ENCODE measurements around the gene MORC4. TPM values are rescaled to one million over a fixed set of nuclear protein-coding genes. Genes with fewer than 3 reads are reported as not detected.

MORC4 gene
- polyA plus RNA-seq, 1 donor from 2014 or later = 7.5 TPM

DNA sequence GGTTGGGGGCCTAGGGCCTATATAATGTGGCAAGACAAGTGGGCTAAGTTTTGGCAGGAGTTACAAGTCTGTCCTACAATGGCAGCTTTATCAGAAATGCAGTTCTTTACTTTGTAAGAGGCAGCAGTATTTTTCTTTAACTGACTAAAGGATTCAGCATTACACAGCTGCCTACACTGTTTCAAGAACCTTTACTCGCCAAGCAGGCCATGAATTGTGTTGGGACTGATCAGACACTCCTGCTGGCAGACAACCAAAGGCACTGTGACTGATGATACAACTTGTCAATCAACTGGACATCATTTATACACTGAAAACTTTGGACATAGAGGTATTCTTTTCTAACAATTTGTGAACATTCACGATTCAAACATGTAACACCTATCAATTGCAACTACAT is 4.3 kb downstream of the MORC4 start:
- H3K9ac ChIP-seq (ENCODE audit: low read length) = no peak overlapping the region

DNA sequence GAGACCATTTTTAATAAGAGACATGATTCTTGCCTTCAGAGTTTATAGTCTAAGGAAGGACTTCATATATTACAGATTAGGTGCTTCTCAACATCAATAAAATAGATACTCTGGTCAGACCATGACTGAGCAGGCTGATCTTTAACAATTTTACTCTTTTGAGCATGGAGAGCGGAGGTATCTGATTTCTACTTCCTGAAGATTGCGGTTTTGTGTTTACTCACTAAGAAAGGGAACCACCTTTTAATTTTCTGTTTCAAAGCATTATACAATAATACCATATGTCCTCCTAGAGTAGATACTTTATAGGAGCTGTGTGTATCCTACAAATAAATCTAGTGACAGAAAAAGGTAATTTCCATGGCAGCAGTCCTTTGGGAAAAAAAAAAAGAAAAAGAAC is 12.5 kb downstream of the MORC4 start:
- Histone ChIP-seq H3K4me3 (ENCODE audit: low read length) (no peak overlapping the region), H2AFZ (ENCODE audit: low read depth, low read length) (no peak overlapping the region), H3K27ac (ENCODE audit: low read length) (no peak overlapping the region), H3K4me2 (ENCODE audit: low read length) (no peak overlapping the region), H3K9me2 (ENCODE audit: insufficient read depth, low read length) (no peaks in the 10 kb centered on the region), H3K9ac (ENCODE audit: low read length) (no peak overlapping the region), H4K20me1 (ENCODE audit: insufficient read depth) (no peaks in the 10 kb centered on the region), H3F3A (ENCODE audit: insufficient read depth, low read length, poor library complexity, severe bottlenecking) (no peaks in the 10 kb centered on the region), H3K79me2 (replicated peaks; ENCODE audit: insufficient read depth, low read length) (no peaks in the 10 kb centered on the region), H3K36me3 (ENCODE audit: insufficient read depth, low read length) (no peaks in the 10 kb centered on the region), H3K27me3 (ENCODE audit: insufficient read depth, low read depth, low read length) (no peaks in the 10 kb centered on the region), H3K9me3 (ENCODE audit: low read length) (no peaks in the 10 kb centered on the region)
- no peak for TF ChIP-seq EZH2 (IDR thresholded peaks at IDR 0.05; ENCODE audit: borderline replicate concordance, insufficient read depth, low read length, poor library complexity, severe bottlenecking)
- no peak for TF ChIP-seq POLR2AphosphoS5 (IDR thresholded peaks at IDR 0.05)
- TF ChIP-seq TAF1 (IDR thresholded peaks at IDR 0.05; ENCODE audit: low read depth) = no peak
- no peak for TF ChIP-seq RAD21 (conservative IDR thresholded peaks at IDR 0.05)
- TF ChIP-seq, protein P1, sequence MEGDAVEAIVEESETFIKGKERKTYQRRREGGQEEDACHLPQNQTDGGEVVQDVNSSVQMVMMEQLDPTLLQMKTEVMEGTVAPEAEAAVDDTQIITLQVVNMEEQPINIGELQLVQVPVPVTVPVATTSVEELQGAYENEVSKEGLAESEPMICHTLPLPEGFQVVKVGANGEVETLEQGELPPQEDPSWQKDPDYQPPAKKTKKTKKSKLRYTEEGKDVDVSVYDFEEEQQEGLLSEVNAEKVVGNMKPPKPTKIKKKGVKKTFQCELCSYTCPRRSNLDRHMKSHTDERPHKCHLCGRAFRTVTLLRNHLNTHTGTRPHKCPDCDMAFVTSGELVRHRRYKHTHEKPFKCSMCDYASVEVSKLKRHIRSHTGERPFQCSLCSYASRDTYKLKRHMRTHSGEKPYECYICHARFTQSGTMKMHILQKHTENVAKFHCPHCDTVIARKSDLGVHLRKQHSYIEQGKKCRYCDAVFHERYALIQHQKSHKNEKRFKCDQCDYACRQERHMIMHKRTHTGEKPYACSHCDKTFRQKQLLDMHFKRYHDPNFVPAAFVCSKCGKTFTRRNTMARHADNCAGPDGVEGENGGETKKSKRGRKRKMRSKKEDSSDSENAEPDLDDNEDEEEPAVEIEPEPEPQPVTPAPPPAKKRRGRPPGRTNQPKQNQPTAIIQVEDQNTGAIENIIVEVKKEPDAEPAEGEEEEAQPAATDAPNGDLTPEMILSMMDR (IDR thresholded peaks at IDR 0.05; ENCODE audit: poor library complexity, severe bottlenecking) = no peak
- TF ChIP-seq EP300 (conservative IDR thresholded peaks at IDR 0.05; ENCODE audit: poor library complexity, severe bottlenecking) = no peak
- TF ChIP-seq MXI1 (conservative IDR thresholded peaks at IDR 0.05; ENCODE audit: poor library complexity, severe bottlenecking) = no peak
- no peak for TF ChIP-seq SMC3 (conservative IDR thresholded peaks at IDR 0.05; ENCODE audit: poor library complexity)
- TF ChIP-seq, protein P2, sequence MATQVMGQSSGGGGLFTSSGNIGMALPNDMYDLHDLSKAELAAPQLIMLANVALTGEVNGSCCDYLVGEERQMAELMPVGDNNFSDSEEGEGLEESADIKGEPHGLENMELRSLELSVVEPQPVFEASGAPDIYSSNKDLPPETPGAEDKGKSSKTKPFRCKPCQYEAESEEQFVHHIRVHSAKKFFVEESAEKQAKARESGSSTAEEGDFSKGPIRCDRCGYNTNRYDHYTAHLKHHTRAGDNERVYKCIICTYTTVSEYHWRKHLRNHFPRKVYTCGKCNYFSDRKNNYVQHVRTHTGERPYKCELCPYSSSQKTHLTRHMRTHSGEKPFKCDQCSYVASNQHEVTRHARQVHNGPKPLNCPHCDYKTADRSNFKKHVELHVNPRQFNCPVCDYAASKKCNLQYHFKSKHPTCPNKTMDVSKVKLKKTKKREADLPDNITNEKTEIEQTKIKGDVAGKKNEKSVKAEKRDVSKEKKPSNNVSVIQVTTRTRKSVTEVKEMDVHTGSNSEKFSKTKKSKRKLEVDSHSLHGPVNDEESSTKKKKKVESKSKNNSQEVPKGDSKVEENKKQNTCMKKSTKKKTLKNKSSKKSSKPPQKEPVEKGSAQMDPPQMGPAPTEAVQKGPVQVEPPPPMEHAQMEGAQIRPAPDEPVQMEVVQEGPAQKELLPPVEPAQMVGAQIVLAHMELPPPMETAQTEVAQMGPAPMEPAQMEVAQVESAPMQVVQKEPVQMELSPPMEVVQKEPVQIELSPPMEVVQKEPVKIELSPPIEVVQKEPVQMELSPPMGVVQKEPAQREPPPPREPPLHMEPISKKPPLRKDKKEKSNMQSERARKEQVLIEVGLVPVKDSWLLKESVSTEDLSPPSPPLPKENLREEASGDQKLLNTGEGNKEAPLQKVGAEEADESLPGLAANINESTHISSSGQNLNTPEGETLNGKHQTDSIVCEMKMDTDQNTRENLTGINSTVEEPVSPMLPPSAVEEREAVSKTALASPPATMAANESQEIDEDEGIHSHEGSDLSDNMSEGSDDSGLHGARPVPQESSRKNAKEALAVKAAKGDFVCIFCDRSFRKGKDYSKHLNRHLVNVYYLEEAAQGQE (IDR thresholded peaks at IDR 0.05; ENCODE audit: borderline replicate concordance) = no peak

More for the DNA sequence above, 4.3 kb downstream of the MORC4 start:
- Histone ChIP-seq H3K4me3 (ENCODE audit: low read length) (no peak overlapping the region), H3K36me3 (ENCODE audit: insufficient read depth, low read length) (no peaks in the 10 kb centered on the region), H3K4me2 (ENCODE audit: low read length) (no peak overlapping the region), H3F3A (ENCODE audit: insufficient read depth, low read length, poor library complexity, severe bottlenecking) (no peaks in the 10 kb centered on the region), H3K9me2 (ENCODE audit: insufficient read depth, low read length) (no peaks in the 10 kb centered on the region), H3K79me2 (replicated peaks; ENCODE audit: insufficient read depth, low read length) (no peaks in the 10 kb centered on the region), H3K9me3 (ENCODE audit: low read length) (no peaks in the 10 kb centered on the region), H3K27me3 (ENCODE audit: insufficient read depth, low read depth, low read length) (no peaks in the 10 kb centered on the region), H2AFZ (ENCODE audit: low read depth, low read length) (no peak overlapping the region), H4K20me1 (ENCODE audit: insufficient read depth) (no peaks in the 10 kb centered on the region), H3K27ac (ENCODE audit: low read length) (no peak overlapping the region)
- TF ChIP-seq SMC3 (conservative IDR thresholded peaks at IDR 0.05; ENCODE audit: poor library complexity) (no peak), EZH2 (IDR thresholded peaks at IDR 0.05; ENCODE audit: borderline replicate concordance, insufficient read depth, low read length, poor library complexity, severe bottlenecking) (no peak), EP300 (conservative IDR thresholded peaks at IDR 0.05; ENCODE audit: poor library complexity, severe bottlenecking) (no peak), POLR2AphosphoS5 (IDR thresholded peaks at IDR 0.05) (no peak), MXI1 (conservative IDR thresholded peaks at IDR 0.05; ENCODE audit: poor library complexity, severe bottlenecking) (no peak), TAF1 (IDR thresholded peaks at IDR 0.05; ENCODE audit: low read depth) (no peak), RAD21 (conservative IDR thresholded peaks at IDR 0.05) (no peak)
- TF ChIP-seq, protein P1 (IDR thresholded peaks at IDR 0.05; ENCODE audit: poor library complexity, severe bottlenecking) = no peak
- TF ChIP-seq, protein P2 (IDR thresholded peaks at IDR 0.05; ENCODE audit: borderline replicate concordance) = no peak

Data from neural cell (in vitro differentiated cells).